IPS-18a (cell line): ENCODE data around the gene UBR1.
"Not testable (repeated sequence)": the region's sequence is repeated elsewhere in the genome, so short reads cannot be mapped to it uniquely, and the experiment has no call there.

Experiments
- H3K27ac ChIP-seq: one replicate; pipeline ENCODE4 v1.5.1; 2013; ENCODE audit warnings: low read length
- H3K27me3 ChIP-seq: one replicate; pipeline ENCODE4 v1.6.1; 2013; ENCODE audit warnings: mild to moderate bottlenecking, low read length; ENCODE audit not compliant: control insufficient read depth, insufficient read depth
- H3K36me3 ChIP-seq: one replicate; pipeline ENCODE4 v1.6.1; 2013; ENCODE audit warnings: low read depth, low read length; ENCODE audit not compliant: control insufficient read depth
- H3K4me1 ChIP-seq: one replicate; pipeline ENCODE4 v1.6.1; 2013; ENCODE audit warnings: low read depth, low read length; ENCODE audit not compliant: control insufficient read depth
- H3K4me3 ChIP-seq: one replicate; pipeline ENCODE4 v1.5.1; 2013; ENCODE audit warnings: low read length
- H3K9ac ChIP-seq: one replicate; pipeline ENCODE4 v1.6.1; 2013; ENCODE audit warnings: mild to moderate bottlenecking, low read length, moderate library complexity
- H3K9me3 ChIP-seq: one replicate; pipeline ENCODE4 v1.6.1; 2013; ENCODE audit warnings: low read depth, low read length; ENCODE audit not compliant: control insufficient read depth

UBR1 gene

DNA sequence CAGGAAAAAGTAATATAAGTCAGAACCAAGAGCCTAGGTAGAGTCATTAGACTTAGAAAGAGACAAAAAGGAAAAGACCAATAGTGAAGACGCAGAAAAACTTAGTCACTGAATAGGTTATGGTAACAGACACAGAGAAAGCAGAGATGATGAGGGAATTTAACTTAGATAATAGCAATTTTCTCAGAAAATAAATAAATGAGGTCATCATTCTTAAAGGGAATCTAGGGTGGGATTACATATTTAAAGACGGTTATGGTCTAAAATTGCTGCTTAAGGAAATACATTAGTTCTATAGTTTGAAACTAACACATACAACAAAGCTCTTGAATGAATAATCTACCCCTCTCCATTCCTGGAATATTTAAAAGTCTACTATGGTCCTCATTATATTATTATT, 59.4 kb downstream of the UBR1 start:
- Histone ChIP-seq H3K4me3 (no peak overlapping the region), H3K27me3 (no peaks in the 10 kb centered on the region), H3K27ac (no peak overlapping the region), H3K36me3 (peaks cover 43% of the 10 kb centered on the region), H3K9me3 (no peaks in the 10 kb centered on the region), H3K9ac (no peak overlapping the region), H3K4me1 (no peaks in the 10 kb centered on the region)

DNA sequence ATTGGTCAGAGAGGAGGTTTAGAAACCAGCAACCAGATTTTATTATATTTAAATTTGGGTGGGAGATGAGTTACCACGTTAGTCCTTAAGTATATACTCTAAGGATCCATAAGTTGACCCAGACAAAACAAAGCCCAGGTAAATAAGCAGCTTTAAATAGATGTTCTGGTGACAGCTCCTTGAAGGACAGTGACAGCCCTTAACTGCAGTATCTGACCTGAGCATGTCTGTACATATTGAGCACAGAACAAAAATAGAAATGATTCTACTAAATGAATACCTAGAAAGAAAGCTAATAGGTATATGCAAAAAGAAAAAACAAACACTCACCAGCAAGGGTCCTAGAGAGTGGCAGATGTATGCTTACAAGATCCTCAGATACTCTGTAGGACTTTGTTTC, 63.0 kb downstream of the UBR1 start:
- Histone ChIP-seq H3K9ac (no peak overlapping the region), H3K4me1 (no peaks in the 10 kb centered on the region), H3K4me3 (no peak overlapping the region), H3K36me3 (peaks cover 30% of the 10 kb centered on the region), H3K9me3 (no peaks in the 10 kb centered on the region), H3K27ac (no peak overlapping the region), H3K27me3 (no peaks in the 10 kb centered on the region)

DNA sequence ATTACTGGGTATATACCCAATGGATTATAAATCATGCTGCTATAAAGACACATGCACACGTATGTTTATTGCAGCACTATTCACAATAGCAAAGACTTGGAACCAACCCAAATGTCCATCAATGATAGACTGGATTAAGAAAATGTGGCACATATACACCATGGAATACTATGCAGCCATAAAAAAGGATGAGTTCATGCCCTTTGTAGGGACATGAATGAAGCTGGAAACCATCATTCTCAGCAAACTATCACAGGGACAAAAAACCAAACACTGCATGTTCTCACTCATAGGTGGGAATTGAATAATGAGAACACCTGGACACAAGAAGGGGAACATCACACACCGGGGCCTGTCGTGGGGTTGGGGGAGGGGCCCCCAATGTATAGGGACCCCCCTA, 64.8 kb downstream of the UBR1 start:
- not testable (repeated sequence) for H3K9ac ChIP-seq, H3K27me3 ChIP-seq, H3K4me1 ChIP-seq, H3K4me3 ChIP-seq, H3K9me3 ChIP-seq, H3K27ac ChIP-seq
- H3K36me3 ChIP-seq, result peaks cover 31% of the 10 kb centered on the region

DNA sequence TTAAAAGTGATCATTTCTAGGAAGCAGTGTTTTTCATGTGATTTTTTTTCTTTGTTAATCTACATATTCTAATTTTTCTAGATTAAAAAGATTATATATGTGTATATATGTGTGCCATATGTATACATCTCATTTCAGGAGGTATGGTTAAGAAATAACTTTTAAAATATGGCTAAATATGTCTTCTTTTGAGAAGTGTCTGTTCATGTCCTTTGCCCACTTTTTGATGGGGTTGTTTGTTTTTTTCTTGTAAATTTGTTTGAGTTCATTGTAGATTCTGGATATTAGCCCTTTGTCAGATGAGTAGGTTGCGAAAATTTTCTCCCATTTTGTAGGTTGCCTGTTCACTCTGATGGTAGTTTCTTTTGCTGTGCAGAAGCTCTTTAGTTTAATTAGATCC, 70.6 kb downstream of the UBR1 start:
- not testable (repeated sequence) for H3K27me3 ChIP-seq, H3K4me1 ChIP-seq, H3K9me3 ChIP-seq, H3K27ac ChIP-seq, H3K9ac ChIP-seq, H3K4me3 ChIP-seq
- peaks cover 24% of the 10 kb centered on the region for H3K36me3 ChIP-seq

DNA sequence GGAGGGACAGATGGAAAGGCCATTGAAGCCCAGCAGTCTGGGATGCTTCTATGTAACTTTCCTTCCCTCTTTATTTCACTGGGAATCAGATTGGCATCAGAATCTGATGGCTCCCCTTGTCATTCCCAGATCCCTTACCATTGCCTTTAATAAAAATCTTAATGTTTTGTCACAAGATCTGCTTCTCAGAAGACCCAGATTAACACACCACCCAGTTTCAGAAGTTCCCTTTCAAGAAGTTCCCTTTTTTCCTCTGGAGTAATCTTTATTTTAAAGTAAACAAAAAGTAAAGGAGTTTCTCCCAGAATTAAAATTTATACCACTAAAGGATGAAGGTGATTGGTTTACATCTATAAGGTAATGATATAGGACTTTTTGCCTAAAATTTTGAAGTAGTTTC, 76.4 kb downstream of the UBR1 start:
- H3K27ac ChIP-seq, result no peak overlapping the region
- H3K9ac ChIP-seq, result no peak overlapping the region
- H3K27me3 ChIP-seq, result no peaks in the 10 kb centered on the region
- no peak overlapping the region for H3K4me3 ChIP-seq
- H3K36me3 ChIP-seq, result peaks cover 32% of the 10 kb centered on the region
- H3K4me1 ChIP-seq, result no peaks in the 10 kb centered on the region
- no peaks in the 10 kb centered on the region for H3K9me3 ChIP-seq

DNA sequence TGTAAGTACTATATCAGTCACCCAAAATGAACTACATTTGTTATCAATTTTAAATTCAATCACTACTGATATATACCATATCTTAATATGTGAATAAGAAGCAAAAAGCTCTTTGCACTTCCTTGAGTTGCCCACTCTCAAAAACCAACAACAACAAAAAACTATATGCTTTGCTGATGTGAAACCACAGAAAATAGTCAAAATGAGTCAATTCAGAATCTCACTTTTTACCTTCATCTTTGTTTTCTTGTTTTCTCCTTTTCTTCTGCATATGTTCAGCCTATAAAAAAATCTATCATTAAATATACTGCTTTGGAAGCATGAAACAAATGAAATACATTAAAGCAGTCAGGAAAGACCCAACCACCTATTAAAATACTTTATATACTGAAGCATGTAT, 80.7 kb downstream of the UBR1 start:
- Histone ChIP-seq H3K36me3 (peaks cover 49% of the 10 kb centered on the region), H3K27me3 (no peaks in the 10 kb centered on the region), H3K27ac (no peak overlapping the region), H3K9me3 (no peaks in the 10 kb centered on the region), H3K9ac (no peak overlapping the region), H3K4me3 (no peak overlapping the region), H3K4me1 (no peaks in the 10 kb centered on the region)

DNA sequence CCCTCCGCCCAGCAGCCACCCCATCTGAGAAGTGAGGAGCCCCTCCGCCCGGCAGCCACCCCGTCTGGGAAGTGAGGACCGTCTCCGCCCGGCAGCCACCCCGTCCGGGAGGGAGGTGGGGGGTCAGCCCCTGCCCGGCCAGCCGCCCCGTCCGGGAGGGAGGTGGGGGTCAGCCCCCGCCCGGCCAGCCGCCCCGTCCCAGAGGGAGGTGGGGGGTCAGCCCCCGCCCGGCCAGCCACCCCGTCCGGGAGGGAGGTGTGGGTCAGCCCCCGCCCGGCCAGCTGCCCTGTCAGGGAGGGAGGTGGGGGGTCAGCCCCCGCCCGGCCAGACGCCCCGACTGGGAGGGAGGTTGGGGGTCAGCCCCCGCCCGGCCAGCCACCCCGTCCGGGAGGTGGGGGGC, 91.2 kb downstream of the UBR1 start:
- H3K9me3 ChIP-seq, H3K4me3 ChIP-seq, H3K4me1 ChIP-seq, H3K9ac ChIP-seq, H3K27ac ChIP-seq, H3K27me3 ChIP-seq, H3K36me3 ChIP-seq: not testable (repeated sequence)

DNA sequence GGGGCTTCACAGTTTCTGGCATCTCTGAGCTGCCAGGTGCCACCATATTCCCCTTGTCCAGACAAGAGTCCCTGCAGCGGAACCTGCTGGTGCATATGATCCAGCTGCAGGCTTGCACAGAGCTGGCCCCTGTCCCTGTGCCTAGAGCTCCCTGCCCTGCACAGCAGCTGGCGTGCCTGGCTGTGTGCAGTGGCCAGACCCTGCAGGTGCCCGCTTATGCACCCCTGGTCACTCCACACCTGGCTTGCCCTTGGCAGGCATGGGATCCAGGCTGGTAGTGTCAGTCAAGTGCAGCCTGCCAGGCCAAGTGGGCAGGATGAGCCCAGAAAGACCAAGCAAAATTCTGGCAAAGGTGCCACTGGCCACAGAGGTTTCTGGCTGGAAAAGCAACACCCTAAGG, 96.6 kb downstream of the UBR1 start:
- Histone ChIP-seq H3K9me3 (no peaks in the 10 kb centered on the region), H3K36me3 (peaks cover 8% of the 10 kb centered on the region), H3K27ac (no peak overlapping the region), H3K9ac (no peak overlapping the region), H3K27me3 (no peaks in the 10 kb centered on the region), H3K4me1 (no peaks in the 10 kb centered on the region), H3K4me3 (no peak overlapping the region)

- H3K36me3 ChIP-seq, result peaks cover 13% of the 10 kb centered on the region
- no peaks in the 10 kb centered on the region for H3K4me1 ChIP-seq
- no peaks in the 10 kb centered on the region for H3K27me3 ChIP-seq
- no peaks in the 10 kb centered on the region for H3K9me3 ChIP-seq
- H3K4me3 ChIP-seq, result no peak overlapping the region
- H3K9ac ChIP-seq, result no peak overlapping the region
- no peak overlapping the region for H3K27ac ChIP-seq
Measured at GRCh38 chr15:43008150-43008549, 97.7 kb downstream of the UBR1 start.

GRCh38 chr15:43007551-43007950, 98.3 kb downstream of the UBR1 start:
- no peaks in the 10 kb centered on the region for H3K27me3 ChIP-seq
- H3K9ac ChIP-seq, result no peak overlapping the region
- H3K27ac ChIP-seq, result no peak overlapping the region
- H3K4me1 ChIP-seq, result no peaks in the 10 kb centered on the region
- H3K36me3 ChIP-seq, result peaks cover 13% of the 10 kb centered on the region
- no peaks in the 10 kb centered on the region for H3K9me3 ChIP-seq
- H3K4me3 ChIP-seq, result no peak overlapping the region

DNA sequence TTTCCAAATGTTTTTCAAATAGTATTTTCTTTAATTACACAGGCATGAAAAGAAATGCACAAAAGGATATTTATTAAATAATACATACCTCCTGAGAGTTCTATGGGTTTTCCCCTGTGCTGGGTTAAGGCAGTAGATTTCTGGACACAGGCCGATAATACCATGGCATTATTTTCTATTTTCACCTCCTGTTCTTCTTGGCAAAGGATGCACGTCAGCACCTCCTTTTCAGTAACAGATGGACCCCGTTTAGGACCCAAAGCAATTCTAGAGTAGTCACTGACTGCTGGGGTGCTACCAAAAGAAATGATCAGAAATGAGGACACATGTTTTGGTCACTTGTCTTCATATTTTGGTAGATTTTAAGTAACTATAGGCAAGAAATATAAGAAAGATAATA, 98.8 kb downstream of the UBR1 start:
- Histone ChIP-seq H3K36me3 (peaks cover 13% of the 10 kb centered on the region), H3K4me3 (no peak overlapping the region), H3K9me3 (no peaks in the 10 kb centered on the region), H3K27me3 (no peaks in the 10 kb centered on the region), H3K4me1 (no peaks in the 10 kb centered on the region), H3K9ac (no peak overlapping the region), H3K27ac (no peak overlapping the region)

- not testable (repeated sequence) for H3K27ac ChIP-seq, H3K9ac ChIP-seq, H3K9me3 ChIP-seq, H3K27me3 ChIP-seq, H3K4me3 ChIP-seq, H3K4me1 ChIP-seq
- peaks cover 13% of the 10 kb centered on the region for H3K36me3 ChIP-seq
Measured at GRCh38 chr15:43004886-43005595, 100.8 kb downstream of the UBR1 start.
